Neuronal stem cell (in vitro differentiated cells): ENCODE data around the gene OGFOD3.

Experiments used
- DNase-seq: peaks from one replicate; pipeline ENCODE4 v3.0.0-alpha.2; 2013; ENCODE audit warnings: low spot score
- H2AFZ ChIP-seq: one replicate; pipeline ENCODE4 v1.6.1; 2013; ENCODE audit warnings: mild to moderate bottlenecking, low read length, inconsistent platforms
- H2AK5ac ChIP-seq: 2 replicates; pipeline ENCODE4 v1.6.1; 2013; ENCODE audit warnings: low read depth, mild to moderate bottlenecking, inconsistent platforms, low read length, moderate library complexity, mixed read lengths
- H2BK120ac ChIP-seq: 2 replicates; pipeline ENCODE4 v1.6.1; 2013; ENCODE audit warnings: low read depth, mild to moderate bottlenecking, inconsistent platforms, low read length, moderate library complexity, mixed read lengths
- H2BK12ac ChIP-seq: one replicate; pipeline ENCODE4 v1.6.1; 2013; ENCODE audit warnings: low read length, inconsistent platforms
- H2BK15ac ChIP-seq: 2 replicates; pipeline ENCODE4 v1.6.1; 2013; ENCODE audit warnings: mild to moderate bottlenecking, low read length, inconsistent platforms, mixed read lengths
- H2BK5ac ChIP-seq: one replicate; pipeline ENCODE4 v1.6.1; 2013; ENCODE audit warnings: inconsistent platforms, mild to moderate bottlenecking, low read length, moderate library complexity
- H3K14ac ChIP-seq: one replicate; pipeline ENCODE4 v1.6.1; 2013; ENCODE audit warnings: low read length, inconsistent platforms
- H3K18ac ChIP-seq: 2 replicates; pipeline ENCODE4 v1.6.1; 2013; ENCODE audit warnings: low read length, inconsistent platforms
- H3K23ac ChIP-seq: 2 replicates; pipeline ENCODE4 v1.6.1; 2013; ENCODE audit warnings: low read depth, mild to moderate bottlenecking, mixed read lengths, low read length, inconsistent platforms; ENCODE audit not compliant: poor library complexity
- H3K27ac ChIP-seq: replicated peaks from 3 replicates; pipeline ENCODE4 v1.5.1; 2013; ENCODE audit warnings: low read length, inconsistent platforms
- H3K27me3 ChIP-seq, 3 experiments: 2 replicates each; pipeline ENCODE4 v1.6.1; 2013; ENCODE audit warnings: low read length in 3 of 3, mild to moderate bottlenecking in 2 of 3, inconsistent platforms in 1 of 3, low read depth in 1 of 3, mixed read lengths in 1 of 3, moderate library complexity in 1 of 3; ENCODE audit not compliant: control insufficient read depth in 3 of 3, insufficient read depth in 3 of 3
- H3K36me3 ChIP-seq, 2 donors: replicated peaks in 1 of 2; 2 replicates each; pipeline ENCODE4 v1.6.1; 2013; ENCODE audit warnings: low read length in 2 of 2; ENCODE audit not compliant: control insufficient read depth in 2 of 2, insufficient read depth in 2 of 2
- H3K4ac ChIP-seq: 2 replicates; pipeline ENCODE4 v1.6.1; 2013; ENCODE audit warnings: inconsistent platforms, mild to moderate bottlenecking, low read length, moderate library complexity
- H3K4me1 ChIP-seq, 2 donors: 1 replicate in 1 of 2; 2 replicates in 1 of 2; pipeline ENCODE4 v1.6.1; 2013; ENCODE audit warnings: low read length in 2 of 2, low read depth in 1 of 2; ENCODE audit not compliant: control insufficient read depth in 2 of 2, insufficient read depth in 1 of 2
- H3K4me2 ChIP-seq: one replicate; pipeline ENCODE4 v1.6.1; 2013; ENCODE audit warnings: mild to moderate bottlenecking, low read length, inconsistent platforms; ENCODE audit not compliant: insufficient read depth, poor library complexity, severe bottlenecking
- H3K4me3 ChIP-seq, 2 donors: 2 replicates each; pipeline ENCODE4 v1.5.1; 2013; ENCODE audit warnings: low read length in 2 of 2, mild to moderate bottlenecking in 2 of 2, inconsistent platforms in 1 of 2, moderate library complexity in 1 of 2
- H3K79me1 ChIP-seq: one replicate; pipeline ENCODE4 v1.6.1; 2013; ENCODE audit warnings: low read depth, mild to moderate bottlenecking, inconsistent platforms, low read length, moderate library complexity
- H3K9ac ChIP-seq: one replicate; pipeline ENCODE4 v1.6.1; 2013; ENCODE audit warnings: mild to moderate bottlenecking, low read depth, low read length, inconsistent platforms; ENCODE audit not compliant: poor library complexity
- H3K9me3 ChIP-seq, 2 donors: replicated peaks in 1 of 2; 2 replicates each; pipeline versions ENCODE3 to v1.6.1; 2013; ENCODE audit warnings: low read length in 2 of 2, mild to moderate bottlenecking in 2 of 2, inconsistent platforms in 1 of 2, low read depth in 1 of 2, mixed read lengths in 1 of 2, moderate library complexity in 1 of 2; ENCODE audit not compliant: control insufficient read depth in 2 of 2, insufficient read depth in 1 of 2
- H4K8ac ChIP-seq: one replicate; pipeline ENCODE4 v1.6.1; 2013; ENCODE audit warnings: low read depth, mild to moderate bottlenecking, inconsistent platforms, low read length, moderate library complexity
- H4K91ac ChIP-seq: one replicate; pipeline ENCODE4 v1.6.1; 2013; ENCODE audit warnings: low read length, low read depth, mild to moderate bottlenecking, inconsistent platforms; ENCODE audit not compliant: poor library complexity
- WGBS, 2 donors: extraction: QIAGEN DNeasy Blood & Tissue Kit; methylation state at CpG; one replicate each; pipeline ENCODE4 v1.1.7; 2013; ENCODE audit warnings: missing lambda C conversion rate in 2 of 2, mixed read lengths in 1 of 2; ENCODE audit not compliant: insufficient read length in 2 of 2, insufficient replicate concordance in 1 of 2; ENCODE audit errors: extremely low coverage in 2 of 2; 5-methylcytosine and 5-hydroxymethylcytosine counted together

Gene OGFOD3

DNA sequence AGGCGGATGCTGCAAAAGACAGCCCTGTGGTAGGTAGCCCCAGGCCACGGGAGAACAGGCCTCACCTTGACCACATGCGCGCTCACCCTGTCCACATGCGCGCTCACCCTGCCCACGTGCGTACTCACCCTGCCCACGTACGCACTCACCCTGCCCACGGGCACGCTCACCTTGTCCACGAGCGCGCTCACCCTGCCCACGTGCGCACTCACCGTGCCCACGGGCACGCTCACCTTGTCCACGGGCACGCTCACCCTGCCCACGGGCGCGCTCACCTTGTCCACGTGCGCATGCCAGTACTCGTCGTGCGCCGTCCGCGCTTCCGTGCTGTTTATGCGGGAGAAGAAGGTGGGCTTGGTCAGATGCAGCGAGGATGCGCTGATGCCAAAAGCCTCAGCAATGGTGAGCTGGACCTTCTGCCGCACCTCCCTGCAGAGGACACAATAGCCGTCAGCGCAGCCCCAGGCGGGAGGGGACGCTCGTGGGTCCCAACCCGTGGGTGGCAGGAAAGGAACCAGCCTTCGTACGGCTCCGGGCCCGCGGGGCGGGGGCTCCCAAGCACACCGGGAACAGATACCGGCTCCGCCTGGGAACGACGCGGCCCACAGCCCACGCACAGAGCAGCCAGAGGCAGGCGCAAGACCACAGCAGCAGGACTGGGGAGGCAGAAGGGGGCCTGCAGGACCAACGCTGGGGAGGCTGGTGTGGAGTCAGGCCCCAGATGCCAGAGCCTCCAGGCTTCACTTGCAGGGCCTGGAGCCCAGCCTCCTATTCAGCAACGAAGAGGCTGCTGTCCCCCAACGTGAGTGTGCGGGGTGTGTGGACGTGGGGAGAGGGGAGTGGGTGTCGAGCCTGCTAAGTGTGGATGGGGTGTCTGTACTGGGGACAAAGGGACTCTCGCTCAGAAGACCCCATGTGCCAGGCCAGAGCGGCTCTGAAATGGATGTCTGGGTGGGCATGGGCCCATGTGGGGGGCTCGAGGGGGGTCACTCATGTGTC, 14.4 kb downstream of the OGFOD3 start:
- Histone ChIP-seq H4K91ac (no peak overlapping the region), H3K79me1 (peaks cover 10% of the 10 kb centered on the region), H3K9me3 (no peaks in the 10 kb centered on the region), H3K4ac (no peak overlapping the region), H2BK120ac (no peak overlapping the region), H3K36me3 (peaks cover 18 to 52% of the 10 kb centered on the region in 2 donors), H3K14ac (peak overlapping the region; percentile 4), H3K27me3 (no peaks in the 10 kb centered on the region), H3K27ac (peak overlapping the region; percentile 17), H2BK12ac (no peak overlapping the region), H3K4me1 (no peaks in the 10 kb centered on the region), H3K18ac (no peak overlapping the region), H3K23ac (peak overlapping the region; percentile 99), H3K9ac (no peak overlapping the region), H2BK15ac (no peak overlapping the region), H2AK5ac (no peak overlapping the region), H4K8ac (no peak overlapping the region), H3K4me3 (no peak overlapping the region), H2BK5ac (no peak overlapping the region), H3K4me2 (no peak overlapping the region), H2AFZ (no peak overlapping the region)
- DNase-seq: no peak
- WGBS, 2 donors: no CpG with 5 or more reads among the region's 67 CpGs

DNA sequence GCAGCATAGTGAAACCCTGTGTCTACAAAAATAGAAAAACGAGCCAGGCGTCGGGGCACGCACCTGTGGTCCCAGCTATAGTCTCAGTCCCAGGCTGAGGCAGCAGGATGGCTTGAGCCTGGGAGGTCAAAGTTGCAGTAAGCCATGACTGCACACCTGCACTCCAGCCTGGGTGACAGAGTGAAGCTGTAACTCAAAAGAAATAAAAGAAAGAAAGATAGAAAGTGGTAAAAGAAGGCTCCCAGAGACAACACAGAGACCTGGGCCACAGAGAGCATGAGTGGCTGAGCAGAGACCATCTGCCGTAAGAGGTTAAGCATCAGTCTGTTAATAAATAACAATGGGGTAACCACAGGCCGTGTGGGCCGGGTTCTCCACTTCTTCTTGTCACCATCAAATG, 15.5 kb downstream of the OGFOD3 start:
- Histone ChIP-seq H2BK12ac (no peak overlapping the region), H3K9ac (no peak overlapping the region), H3K18ac (no peak overlapping the region), H3K36me3 (peaks cover 18 to 55% of the 10 kb centered on the region in 2 donors), H3K4me1 (no peaks in the 10 kb centered on the region), H3K23ac (no peak overlapping the region), H3K4me3 (no peak overlapping the region), H2BK15ac (no peak overlapping the region), H3K4me2 (no peak overlapping the region), H4K8ac (no peak overlapping the region), H2AFZ (no peak overlapping the region), H2BK120ac (no peak overlapping the region), H3K79me1 (peaks cover 11% of the 10 kb centered on the region), H3K14ac (no peak overlapping the region), H3K9me3 (no peaks in the 10 kb centered on the region), H2AK5ac (no peak overlapping the region), H3K27ac (no peak overlapping the region), H3K4ac (no peak overlapping the region), H3K27me3 (no peaks in the 10 kb centered on the region), H2BK5ac (no peak overlapping the region), H4K91ac (no peak overlapping the region)
- WGBS, 2 donors: no CpG with 5 or more reads among the region's 7 CpGs
- DNase-seq: no peak

DNA sequence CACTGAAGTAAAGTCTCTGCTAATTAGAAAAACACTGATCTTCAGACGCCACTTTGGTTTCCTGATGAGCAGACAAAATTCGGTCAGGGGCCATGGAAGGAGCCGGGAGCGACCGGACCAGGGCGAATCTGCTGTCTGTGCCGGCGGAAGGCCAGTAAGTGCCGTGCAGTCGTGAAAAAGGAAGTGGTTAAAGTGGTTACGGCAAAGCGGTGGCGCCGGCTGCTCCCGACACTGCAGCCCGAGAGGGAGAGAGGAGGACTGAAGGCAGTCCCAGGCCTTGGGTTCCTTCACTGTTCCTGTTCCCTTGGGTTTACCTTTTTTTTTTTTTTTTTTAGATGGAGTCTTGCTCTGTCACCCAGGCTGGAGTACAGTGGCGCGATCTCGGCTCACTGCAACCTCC, 17.6 kb downstream of the OGFOD3 start:
- Histone ChIP-seq H3K4ac (no peak overlapping the region), H3K36me3 (peaks cover 14 to 53% of the 10 kb centered on the region in 2 donors), H3K9ac (no peak overlapping the region), H3K18ac (no peak overlapping the region), H2BK5ac (no peak overlapping the region), H4K8ac (no peak overlapping the region), H3K4me2 (no peak overlapping the region), H2AFZ (no peak overlapping the region), H2BK120ac (no peak overlapping the region), H2AK5ac (no peak overlapping the region), H3K79me1 (peaks cover 10% of the 10 kb centered on the region), H3K4me3 (no peak overlapping the region), H4K91ac (no peak overlapping the region), H3K27me3 (no peaks in the 10 kb centered on the region), H3K27ac (no peak overlapping the region), H3K23ac (no peak overlapping the region), H3K14ac (no peak overlapping the region), H2BK12ac (no peak overlapping the region), H3K4me1 (no peaks in the 10 kb centered on the region), H2BK15ac (no peak overlapping the region), H3K9me3 (no peaks in the 10 kb centered on the region)
- WGBS, 2 donors: no CpG with 5 or more reads among the region's 19 CpGs
- no peak for DNase-seq

DNA sequence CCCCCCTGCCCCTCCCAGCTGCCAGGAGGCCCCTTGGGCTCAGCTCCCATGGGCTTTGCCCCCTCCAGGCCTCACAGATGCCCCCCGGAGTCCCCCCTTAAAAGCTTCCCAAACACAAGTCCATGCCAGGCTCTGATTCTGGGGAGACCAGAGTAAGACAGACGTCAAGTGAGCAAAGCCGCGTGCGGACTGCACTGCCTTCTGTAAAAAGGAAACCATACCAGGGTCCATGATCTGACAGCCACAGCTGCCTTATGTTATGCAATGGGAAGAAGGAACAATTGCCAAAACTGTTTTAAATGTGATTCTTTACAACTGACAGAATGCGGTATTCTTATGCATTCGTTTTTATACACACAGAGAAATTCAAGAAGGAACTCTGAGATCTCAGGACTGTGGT, 18.2 kb downstream of the OGFOD3 start:
- Histone ChIP-seq H3K27ac (no peak overlapping the region), H3K4ac (no peak overlapping the region), H3K23ac (peak overlapping the region; percentile 31), H3K4me2 (no peak overlapping the region), H3K79me1 (peaks cover 10% of the 10 kb centered on the region), H3K14ac (no peak overlapping the region), H3K4me1 (no peaks in the 10 kb centered on the region), H2BK120ac (no peak overlapping the region), H2BK12ac (no peak overlapping the region), H2AFZ (no peak overlapping the region), H3K4me3 (no peak overlapping the region), H2BK5ac (no peak overlapping the region), H4K91ac (no peak overlapping the region), H2AK5ac (no peak overlapping the region), H4K8ac (no peak overlapping the region), H3K18ac (no peak overlapping the region), H3K9ac (no peak overlapping the region), H2BK15ac (no peak overlapping the region), H3K27me3 (no peaks in the 10 kb centered on the region), H3K9me3 (no peaks in the 10 kb centered on the region), H3K36me3 (peaks cover 14 to 51% of the 10 kb centered on the region in 2 donors)
- no peak for DNase-seq
- no CpG with 5 or more reads among the region's 7 CpGs for WGBS, 2 donors
